HL-60 (cell line): ENCODE data around the gene AP4S1.
"Not testable (repeated sequence)": the region's sequence is repeated elsewhere in the genome, so short reads cannot be mapped to it uniquely, and the experiment has no call there.

Experiments used
- DNase-seq, 2 experiments: peaks; one replicate each; pipeline ENCODE4 v3.0.0-alpha.2; 2010 to 2020; ENCODE audit warnings: low read depth in 1 of 2, low spot score in 1 of 2
- H3K27ac ChIP-seq: fragments of 250-450 bp; sonication (Bioruptor Pico); replicated peaks from 2 replicates; pipeline ENCODE4 v1.5.1; 2020; ENCODE audit warnings: mild to moderate bottlenecking, moderate library complexity
- H3K27me3 ChIP-seq: fragments of 250-450 bp; sonication (Bioruptor Pico); 2 replicates; pipeline ENCODE4 v1.5.1; 2021; ENCODE audit warnings: mild to moderate bottlenecking, moderate library complexity; ENCODE audit not compliant: insufficient read depth, poor library complexity, severe bottlenecking
- H3K4me3 ChIP-seq: replicated peaks from 2 replicates; pipeline ENCODE4 v1.5.1; 2011; ENCODE audit warnings: mild to moderate bottlenecking, control low read depth, low read length; ENCODE audit not compliant: insufficient read depth
- CTCF ChIP-seq: IDR thresholded peaks from one replicate; pipeline ENCODE4 v1.5.1; 2011; ENCODE audit warnings: low read length, control low read depth, inconsistent platforms; ENCODE audit not compliant: insufficient read depth
- GABPA ChIP-seq: IDR thresholded peaks from 2 replicates; pipeline ENCODE4 v1.6.1; 2012; ENCODE audit warnings: low read depth
- POLR2AphosphoS5 ChIP-seq: IDR thresholded peaks from 2 replicates; pipeline ENCODE4 v1.6.1; 2012; ENCODE audit warnings: low read depth
- REST ChIP-seq: IDR thresholded peaks from 2 replicates; pipeline ENCODE4 v1.6.1; 2012; ENCODE audit warnings: low read depth; ENCODE audit not compliant: insufficient replicate concordance
- SPI1 ChIP-seq: IDR thresholded peaks from 2 replicates; pipeline ENCODE4 v1.6.1; 2012; ENCODE audit warnings: low read depth, mild to moderate bottlenecking, borderline replicate concordance

Gene AP4S1

GRCh38 chr14:31085027-31085426 is 59.6 kb downstream of the AP4S1 start:
- no peak for DNase-seq
- H3K27ac ChIP-seq = no peak overlapping the region
- no peaks in the 10 kb centered on the region for H3K27me3 ChIP-seq
- no peak overlapping the region for H3K4me3 ChIP-seq
- TF ChIP-seq CTCF (no peak), POLR2AphosphoS5 (no peak), REST (no peak), GABPA (no peak), SPI1 (no peak)

DNA sequence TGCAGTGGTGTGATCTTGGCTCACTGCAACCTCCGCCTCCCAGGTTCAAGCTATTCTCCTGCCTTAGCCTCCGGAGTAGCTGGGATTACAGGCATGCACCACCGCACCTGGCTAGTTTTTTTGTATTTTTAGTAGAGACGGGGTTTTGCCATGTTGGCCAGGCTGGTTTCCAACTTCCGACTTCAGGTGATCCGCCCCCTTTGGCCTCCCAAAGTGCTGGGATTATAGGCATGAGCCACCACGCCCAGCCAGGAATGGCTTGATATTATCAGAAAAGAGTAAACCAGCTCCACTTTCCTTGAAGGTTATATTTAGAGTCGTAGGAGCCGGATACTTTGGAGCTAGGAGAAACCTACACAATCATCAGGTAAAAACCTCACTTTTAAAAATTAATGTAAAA is 61.0 kb downstream of the AP4S1 start:
- DNase-seq, H3K27ac ChIP-seq, H3K27me3 ChIP-seq, H3K4me3 ChIP-seq: not testable (repeated sequence)

DNA sequence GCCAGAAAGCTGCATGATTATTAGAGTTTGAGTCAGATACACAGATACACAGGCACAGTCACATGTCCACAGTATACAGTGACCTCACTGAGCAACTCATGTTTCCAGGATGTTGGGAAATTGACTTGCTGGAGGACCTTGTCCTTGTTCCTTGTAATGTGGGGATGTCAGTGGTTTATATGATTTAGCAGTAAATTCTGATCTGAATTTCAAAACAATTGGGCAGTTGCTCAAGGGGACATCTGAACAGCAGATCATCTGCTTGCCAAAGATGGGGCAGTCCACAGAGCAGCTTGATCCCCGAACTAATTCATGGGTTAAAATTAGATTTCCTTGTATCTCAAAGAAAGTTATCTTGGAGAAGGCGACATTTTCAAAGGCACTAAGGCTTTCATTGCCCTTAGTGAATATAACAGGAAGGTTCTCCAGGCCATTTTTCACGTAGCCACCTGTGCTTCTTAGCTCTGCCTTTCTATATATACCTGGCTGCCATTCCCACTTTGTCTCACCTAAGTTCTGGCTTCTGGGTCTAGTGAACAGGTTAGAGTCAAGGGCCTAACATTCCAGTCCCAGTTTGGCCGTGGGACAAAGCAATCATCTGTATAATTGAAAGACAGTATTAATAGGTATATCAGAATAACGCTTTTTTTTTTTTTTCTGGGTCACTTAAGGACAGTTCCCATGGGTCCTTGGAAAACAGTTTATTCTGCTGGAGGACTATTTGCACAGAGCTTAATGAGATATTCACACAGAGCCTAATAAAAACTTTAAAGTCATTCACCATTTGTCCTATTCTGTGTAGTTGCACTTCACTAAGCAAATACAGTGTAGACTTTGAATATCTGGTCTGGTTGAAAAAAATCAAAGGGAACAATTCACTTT is 65.7 kb downstream of the AP4S1 start:
- H3K4me3 ChIP-seq = no peak overlapping the region
- DNase-seq = peak; percentile 23 to 78
- H3K27ac ChIP-seq = peak overlapping the region; percentile 33
- H3K27me3 ChIP-seq = no peaks in the 10 kb centered on the region
- TF ChIP-seq REST = no peak
- no peak for TF ChIP-seq POLR2AphosphoS5
- no peak for TF ChIP-seq CTCF
- TF ChIP-seq SPI1 = no peak
- TF ChIP-seq GABPA = no peak

- no peaks in the 10 kb centered on the region for H3K27me3 ChIP-seq
- no peak for TF ChIP-seq CTCF
- no peak for TF ChIP-seq POLR2AphosphoS5
- TF ChIP-seq REST = no peak
- no peak for TF ChIP-seq GABPA
- TF ChIP-seq SPI1 = no peak
- no peak overlapping the region for H3K4me3 ChIP-seq
- no peak for DNase-seq
- no peak overlapping the region for H3K27ac ChIP-seq
These were observed 66.8 kb downstream of the AP4S1 start for GRCh38 chr14:31092160-31092708.

GRCh38 chr14:31093884-31094839 is 68.7 kb downstream of the AP4S1 start:
- DNase-seq, H3K27me3 ChIP-seq, H3K4me3 ChIP-seq, H3K27ac ChIP-seq: not testable (repeated sequence)
